GM18517 (cell line): Measurements from ENCODE around the gene MMP25.
"Not testable (repeated sequence)": the region's sequence is repeated elsewhere in the genome, so short reads cannot be mapped to it uniquely, and the experiment has no call there.

Experiments used
- ATAC-seq: cut with Tn5 transposase; IDR thresholded peaks from one replicate; pipeline ENCODE4 v1.9.1; 2021; ENCODE audit warnings: mild to moderate bottlenecking, moderate library complexity; ENCODE audit not compliant: unreplicated experiment

The MMP25 gene

DNA sequence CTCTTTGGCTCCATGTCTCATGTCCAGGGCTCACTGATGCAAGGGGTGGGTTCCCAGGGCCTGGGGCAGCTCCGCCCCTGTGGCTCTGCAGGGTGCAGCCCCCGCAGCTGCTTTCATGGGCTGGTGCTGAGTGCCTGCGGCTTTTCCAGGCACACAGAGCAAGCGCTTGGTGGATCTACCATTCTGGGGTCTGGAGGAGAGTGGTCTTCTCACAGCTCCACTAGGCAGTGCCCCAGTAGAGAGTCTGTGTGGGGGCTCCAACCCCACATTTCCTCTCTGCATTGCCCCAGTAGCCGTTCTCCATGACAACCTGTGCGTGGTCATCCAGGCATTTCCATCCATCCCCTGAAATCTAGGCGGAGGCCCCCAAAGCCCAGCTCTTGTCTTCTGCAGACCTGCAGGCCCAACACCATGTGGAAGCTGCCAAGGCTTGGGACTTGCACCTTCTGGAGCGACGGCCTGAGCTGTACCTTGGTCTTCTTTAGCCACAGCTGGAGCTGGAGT is 24.3 kb downstream of the MMP25 start:
- ATAC-seq = no peak

- ATAC-seq = no peak
Measured at GRCh38 chr16:3071655-3072054, 25.3 kb downstream of the MMP25 start.

- ATAC-seq = not testable (repeated sequence)
Measured at GRCh38 chr16:3072148-3072547, 25.8 kb downstream of the MMP25 start.

GRCh38 chr16:3072576-3073263 is 26.4 kb downstream of the MMP25 start:
- not testable (repeated sequence) for ATAC-seq

GRCh38 chr16:3073448-3073847 is 27.1 kb downstream of the MMP25 start:
- ATAC-seq = no peak

DNA sequence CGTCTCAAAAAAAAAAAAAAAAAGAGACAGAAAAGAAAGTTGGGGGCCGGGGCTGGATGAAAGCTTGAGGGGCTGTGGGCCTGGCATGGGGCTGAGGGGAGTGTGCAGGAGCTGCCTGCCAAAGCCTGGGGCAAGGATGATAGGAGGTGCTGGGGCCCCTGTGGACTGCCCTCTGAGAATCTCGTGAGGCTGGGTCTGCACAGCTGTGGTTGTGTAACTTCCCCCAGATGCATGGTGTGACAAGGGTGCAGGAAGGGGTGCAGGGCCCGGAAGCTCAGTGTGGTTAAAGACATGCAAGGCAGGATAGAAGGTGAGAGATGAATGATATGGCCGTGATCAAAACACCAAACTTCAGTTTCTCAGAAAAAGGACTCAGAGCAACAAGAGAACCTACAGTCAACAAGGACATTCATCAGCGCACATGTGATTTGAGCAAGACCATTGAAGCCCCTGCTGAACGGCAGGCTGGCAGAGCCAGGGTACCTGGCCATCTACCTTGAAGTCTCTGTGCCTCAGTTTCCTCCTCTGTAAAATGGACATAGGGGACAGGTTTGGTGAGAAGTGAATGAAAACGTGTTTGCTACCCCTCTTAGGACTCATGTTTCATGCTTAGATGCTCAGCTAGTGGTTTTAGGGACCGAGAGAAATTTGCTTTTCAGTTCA is 28.6 kb downstream of the MMP25 start:
- peak; percentile 74 for ATAC-seq

- no peak for ATAC-seq
Measured at GRCh38 chr16:3075523-3075915, 29.2 kb downstream of the MMP25 start.

DNA sequence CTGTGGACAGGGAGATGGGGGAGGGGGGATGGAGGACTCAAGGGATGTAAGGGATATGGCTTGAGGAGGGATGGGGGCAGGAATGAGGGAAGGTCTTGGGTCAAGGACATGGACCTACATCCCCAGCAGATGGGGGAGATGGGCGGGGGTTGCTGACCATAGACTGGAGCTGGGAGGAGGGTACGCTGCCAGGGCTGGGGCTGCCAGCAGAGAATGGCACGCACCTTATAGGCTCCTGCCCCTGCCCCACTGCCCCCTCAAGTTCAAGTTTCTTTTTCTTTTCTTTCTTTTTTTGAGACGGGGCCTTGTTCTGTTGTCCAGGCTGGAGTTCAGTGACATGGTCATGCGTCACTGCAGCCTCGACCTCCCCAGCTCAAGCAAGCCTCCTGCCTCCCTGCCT is 29.6 kb downstream of the MMP25 start:
- ATAC-seq = not testable (repeated sequence)

DNA sequence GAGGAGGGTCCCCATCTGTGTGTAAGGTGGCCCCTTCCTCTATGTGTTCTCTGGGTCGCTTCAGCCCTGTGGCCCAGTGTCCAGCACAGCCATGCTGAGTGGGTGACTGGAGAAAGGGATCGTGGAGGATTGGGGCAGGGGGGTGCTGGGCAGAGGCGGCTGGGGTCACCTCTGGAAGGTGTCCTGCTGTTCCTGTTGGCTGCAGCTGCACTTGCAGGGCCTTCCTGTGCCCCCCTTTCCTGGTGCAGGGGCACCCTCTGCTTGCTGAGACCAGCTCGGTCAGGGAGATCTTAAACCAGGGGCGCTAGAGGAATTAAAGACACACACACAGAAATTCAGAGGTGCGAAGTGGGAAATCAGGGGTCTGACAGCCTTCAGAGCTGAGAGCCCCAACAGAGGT is 30.2 kb downstream of the MMP25 start:
- ATAC-seq = no peak

DNA sequence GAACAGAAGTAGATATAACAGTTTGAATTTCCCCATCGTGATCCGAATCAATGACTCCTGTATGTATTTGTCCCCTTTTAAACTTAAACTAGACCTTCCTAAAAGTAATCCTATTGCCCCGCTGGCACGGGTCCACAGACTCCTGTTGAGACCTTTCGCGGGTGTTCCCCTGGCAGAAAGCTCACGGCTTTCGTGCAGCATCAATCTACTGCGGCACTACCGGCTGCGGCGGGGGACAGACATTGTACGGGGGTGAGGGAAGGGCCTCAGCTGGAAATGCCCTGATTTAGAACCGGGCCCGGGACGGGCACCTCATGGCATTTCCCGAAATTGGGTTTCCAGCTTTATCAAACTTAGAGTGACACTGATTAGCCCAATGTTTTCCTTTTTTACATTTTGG is 33.7 kb downstream of the MMP25 start:
- no peak for ATAC-seq

DNA sequence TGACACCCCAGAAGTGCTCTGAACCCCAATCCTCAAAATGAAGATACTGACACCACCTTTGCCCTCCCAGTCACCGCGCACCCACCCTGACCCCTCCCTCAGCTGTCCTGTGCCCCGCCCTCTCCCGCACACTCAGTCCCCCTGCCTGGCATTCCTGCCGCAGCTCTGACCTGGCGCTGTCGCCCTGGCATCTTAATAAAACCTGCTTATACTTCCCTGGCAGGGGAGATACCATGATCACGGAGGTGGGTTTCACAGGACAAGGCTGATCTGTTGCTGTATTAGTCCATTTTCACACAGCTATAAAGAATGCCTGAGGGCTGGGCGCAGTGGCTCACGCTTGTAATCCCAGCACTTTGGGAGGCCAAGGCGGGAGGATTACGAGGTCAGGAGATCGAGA is 35.6 kb downstream of the MMP25 start:
- not testable (repeated sequence) for ATAC-seq

DNA sequence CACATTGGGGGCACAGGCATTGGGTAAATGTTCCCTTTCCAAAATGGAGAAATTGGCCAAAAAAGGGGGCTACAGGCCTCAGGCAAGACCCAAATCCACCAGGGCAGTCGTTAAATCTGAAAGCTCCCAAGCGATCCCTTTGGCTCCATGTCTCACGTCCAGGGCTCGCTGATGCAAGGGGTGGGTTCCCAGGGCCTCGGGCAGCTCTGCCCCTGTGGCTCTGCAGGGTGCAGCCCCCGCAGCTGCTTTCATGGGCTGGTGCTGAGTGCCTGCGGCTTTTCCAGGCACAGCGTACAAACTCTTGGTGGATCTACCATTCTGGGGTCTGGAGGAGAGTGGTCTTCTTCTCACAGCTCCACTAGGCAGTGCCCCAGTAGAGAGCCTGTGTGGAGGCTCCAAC is 37.0 kb downstream of the MMP25 start:
- ATAC-seq = not testable (repeated sequence)

GRCh38 chr16:3084491-3084890 is 38.1 kb downstream of the MMP25 start:
- ATAC-seq = no peak

- no peak for ATAC-seq
Measured at GRCh38 chr16:3084969-3085670, 38.8 kb downstream of the MMP25 start.

GRCh38 chr16:3085868-3086595 is 39.7 kb downstream of the MMP25 start:
- no peak for ATAC-seq

DNA sequence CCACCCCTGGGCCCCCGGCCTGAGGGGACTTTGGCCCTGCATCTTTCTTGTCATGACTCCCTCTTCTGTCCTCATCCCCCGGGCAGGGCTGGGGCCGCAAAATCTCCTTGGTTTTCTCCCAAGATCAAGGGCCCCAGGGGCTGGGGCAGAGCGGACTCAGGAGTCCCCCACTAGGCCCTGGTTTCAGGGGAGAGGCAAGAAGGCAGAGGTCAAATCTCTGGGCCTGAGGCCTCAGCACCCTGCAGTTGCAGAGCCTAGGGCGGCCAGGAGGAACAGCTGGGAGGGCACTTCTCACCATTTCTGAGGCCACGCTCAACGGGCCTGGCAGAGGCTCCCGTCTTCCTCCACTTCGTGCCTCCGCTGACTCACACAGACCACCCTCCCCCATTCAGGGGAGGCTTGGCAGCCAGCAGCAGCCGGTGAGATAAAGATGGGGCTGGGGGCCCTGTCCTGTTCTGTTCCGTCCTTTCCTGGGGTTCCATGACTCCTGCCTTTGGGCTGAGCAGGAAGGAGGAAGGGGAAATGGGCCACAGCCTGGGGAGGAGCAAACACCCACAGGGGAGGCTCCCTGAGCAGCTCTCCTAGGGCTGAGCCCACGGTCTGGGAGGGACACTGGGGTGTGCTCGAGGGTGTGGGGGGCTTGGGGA is 40.4 kb downstream of the MMP25 start:
- ATAC-seq = no peak

GRCh38 chr16:3087243-3088235 is 41.2 kb downstream of the MMP25 start:
- no peak for ATAC-seq

GRCh38 chr16:3088450-3088849 is 42.1 kb downstream of the MMP25 start:
- ATAC-seq = no peak

GRCh38 chr16:3088925-3089716 is 42.8 kb downstream of the MMP25 start:
- no peak for ATAC-seq
